HepG2 (cell line): ENCODE results near the gene CTDNEP1. TPM values are rescaled to one million over a fixed set of nuclear protein-coding genes. Genes with fewer than 3 reads are reported as not detected.

ENCODE experiments used
- ATF2 ChIP-seq: sonication (generic); formaldehyde crosslinking; IDR thresholded peaks from 2 replicates; pipeline ENCODE4 v1.4.0; 2020; ENCODE audit warnings: missing genetic modification reagents
- CHCHD3 ChIP-seq: sonication (generic); formaldehyde crosslinking; IDR thresholded peaks from 2 replicates; pipeline ENCODE4 v1.8.0; 2022; ENCODE audit warnings: mild to moderate bottlenecking, missing genetic modification reagents, moderate library complexity
- ELF1 ChIP-seq: sonication (generic); formaldehyde crosslinking; IDR thresholded peaks from 2 replicates; pipeline ENCODE4 v1.4.0; 2020; ENCODE audit warnings: missing genetic modification reagents
- FOXC1 ChIP-seq: sonication (generic); formaldehyde crosslinking; IDR thresholded peaks from 2 replicates; pipeline ENCODE4 v1.8.0; 2022; ENCODE audit warnings: mild to moderate bottlenecking, missing genetic modification reagents, borderline replicate concordance
- MAF1 ChIP-seq: sonication (generic); formaldehyde crosslinking; IDR thresholded peaks from 2 replicates; pipeline ENCODE4 v1.5.0; 2020; ENCODE audit warnings: missing genetic modification reagents, borderline replicate concordance
- NR2C2 ChIP-seq: sonication (generic); formaldehyde crosslinking; IDR thresholded peaks from 2 replicates; pipeline ENCODE4 v1.4.0; 2020; ENCODE audit warnings: missing genetic modification reagents, mild to moderate bottlenecking, moderate library complexity, borderline replicate concordance
- RARA ChIP-seq: IDR thresholded peaks from 2 replicates; pipeline ENCODE4 v1.6.1; 2016; ENCODE audit warnings: missing genetic modification reagents, missing compliant biosample characterization
- SRSF4 ChIP-seq: fragments of 200-400 bp; formaldehyde crosslinking; IDR thresholded peaks from one replicate; pipeline ENCODE4 v1.6.1; 2018; ENCODE audit warnings: mild to moderate bottlenecking, low read depth, low read length, moderate library complexity; ENCODE audit not compliant: poor library complexity, severe bottlenecking
- TARDBP ChIP-seq: sonication (generic); formaldehyde crosslinking; IDR thresholded peaks from 2 replicates; pipeline ENCODE4 v1.8.0; 2022; ENCODE audit warnings: mild to moderate bottlenecking, missing genetic modification reagents
- TFDP1 ChIP-seq: IDR thresholded peaks from 2 replicates; pipeline ENCODE4 v1.6.1; 2016; ENCODE audit warnings: missing compliant biosample characterization, missing genetic modification reagents, borderline replicate concordance
- polyA plus RNA-seq, 8 experiments: library from polyadenylated mRNA; depleted of rRNA in 3 of 8; stranded (reverse) in 7 of 8; unstranded in 1 of 8; fragments of >200 nt; fragmentation: Illumina TruSeq in 4 of 8; extraction: Trizol in 4 of 8; gene quantifications; 2 replicates each; pipeline versions ENCODE4 v1.2.1 to v1.2.3, GENCODE V29; 2011 to 2016; ENCODE audit warnings: low read depth in 4 of 8, missing spikeins in 1 of 8, mixed read lengths in 1 of 8; ENCODE audit not compliant: insufficient read depth in 1 of 8
- total RNA-seq, 5 experiments: library from RNA; depleted of rRNA; stranded (reverse); fragments of >200 nt; fragmentation: Illumina TruSeq; extraction: Trizol; gene quantifications; 2 replicates each; pipeline ENCODE4 v1.2.3, GENCODE V29; 2016; ENCODE audit warnings: low read depth in 1 of 5
- TF ChIP-seq, protein P1 (sequence below): sonication (generic); formaldehyde crosslinking; IDR thresholded peaks from 2 replicates; pipeline ENCODE4 v1.4.0; 2020; ENCODE audit warnings: mild to moderate bottlenecking, missing genetic modification reagents
- TF ChIP-seq, protein P2 (sequence below): sonication (generic); formaldehyde crosslinking; IDR thresholded peaks from 2 replicates; pipeline ENCODE4 v1.8.1; 2023; ENCODE audit warnings: missing genetic modification reagents, mild to moderate bottlenecking, borderline replicate concordance
- TF ChIP-seq, protein P3 (sequence below): sonication (generic); formaldehyde crosslinking; IDR thresholded peaks from 2 replicates; pipeline ENCODE4 v1.8.1; 2023; ENCODE audit warnings: mild to moderate bottlenecking, inconsistent platforms, moderate library complexity, missing genetic modification reagents, borderline replicate concordance
- TF ChIP-seq, protein P4 (sequence below): sonication (generic); formaldehyde crosslinking; IDR thresholded peaks from 2 replicates; pipeline ENCODE4 v1.4.0; 2020; ENCODE audit warnings: missing genetic modification reagents, mild to moderate bottlenecking, borderline replicate concordance

The CTDNEP1 gene
- total and polyA plus RNA-seq, 2 of the 13 experiments (the other 11 are each of a cell fraction or from before 2014, with no cell fraction given) = 19.8 to 118 TPM

DNA sequence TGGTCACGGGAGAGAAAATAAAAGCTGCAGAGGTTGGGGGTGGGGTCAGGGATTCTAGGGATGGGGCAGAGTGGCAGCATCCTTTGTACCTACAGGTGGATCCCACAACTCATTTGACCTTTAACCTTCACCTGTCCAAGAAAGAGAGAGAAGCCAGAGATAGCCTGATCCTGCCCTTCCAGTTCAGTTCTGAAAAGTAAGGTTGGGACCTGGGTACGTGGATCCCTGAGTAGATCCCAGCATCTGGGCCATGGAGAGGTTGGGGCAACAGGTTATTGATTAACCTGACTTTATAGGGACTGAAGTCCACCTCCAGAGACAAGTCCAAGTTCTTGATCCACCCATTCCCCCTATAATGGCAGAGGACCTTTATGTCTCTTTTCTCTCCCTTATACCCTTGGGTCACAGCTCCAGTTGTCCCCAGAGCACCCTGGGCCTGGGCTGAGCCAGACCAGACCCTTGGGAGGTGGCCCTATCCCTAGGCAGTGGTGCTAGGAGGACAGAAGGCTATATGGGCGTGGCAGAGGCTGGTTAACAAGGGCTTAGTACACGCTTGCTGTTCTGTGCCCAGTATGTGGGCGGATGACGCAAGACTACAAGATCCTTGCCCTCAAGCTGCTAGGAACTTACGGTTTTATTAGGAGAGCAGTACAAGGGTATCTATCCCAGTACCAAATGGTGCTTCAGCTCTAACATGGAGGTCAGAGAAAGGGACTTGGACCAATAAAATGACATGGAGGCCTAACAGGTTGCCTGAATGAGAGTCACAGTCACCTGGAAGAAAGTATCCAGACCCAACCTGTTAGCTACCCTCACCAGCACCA, 7.4 kb upstream of the CTDNEP1 start (continued):
- TF ChIP-seq, protein P1, sequence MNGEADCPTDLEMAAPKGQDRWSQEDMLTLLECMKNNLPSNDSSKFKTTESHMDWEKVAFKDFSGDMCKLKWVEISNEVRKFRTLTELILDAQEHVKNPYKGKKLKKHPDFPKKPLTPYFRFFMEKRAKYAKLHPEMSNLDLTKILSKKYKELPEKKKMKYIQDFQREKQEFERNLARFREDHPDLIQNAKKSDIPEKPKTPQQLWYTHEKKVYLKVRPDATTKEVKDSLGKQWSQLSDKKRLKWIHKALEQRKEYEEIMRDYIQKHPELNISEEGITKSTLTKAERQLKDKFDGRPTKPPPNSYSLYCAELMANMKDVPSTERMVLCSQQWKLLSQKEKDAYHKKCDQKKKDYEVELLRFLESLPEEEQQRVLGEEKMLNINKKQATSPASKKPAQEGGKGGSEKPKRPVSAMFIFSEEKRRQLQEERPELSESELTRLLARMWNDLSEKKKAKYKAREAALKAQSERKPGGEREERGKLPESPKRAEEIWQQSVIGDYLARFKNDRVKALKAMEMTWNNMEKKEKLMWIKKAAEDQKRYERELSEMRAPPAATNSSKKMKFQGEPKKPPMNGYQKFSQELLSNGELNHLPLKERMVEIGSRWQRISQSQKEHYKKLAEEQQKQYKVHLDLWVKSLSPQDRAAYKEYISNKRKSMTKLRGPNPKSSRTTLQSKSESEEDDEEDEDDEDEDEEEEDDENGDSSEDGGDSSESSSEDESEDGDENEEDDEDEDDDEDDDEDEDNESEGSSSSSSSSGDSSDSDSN (CRISPR knock-in tag) = no peak; the same call in 1 of the 2 replicates
- TF ChIP-seq ELF1 (CRISPR knock-in tag) (no peak), ATF2 (CRISPR knock-in tag) (no peak; the same call in none of the 2 replicates), FOXC1 (0 out of 2 replicates have a peak, but pooled peaks have one; percentile 42), MAF1 (no peak), TARDBP (CRISPR knock-in tag) (no peak), NR2C2 (CRISPR knock-in tag) (peak; percentile 63; the same call in 1 of the 2 replicates), TFDP1 (CRISPR knock-in tag) (no peak), RARA (CRISPR knock-in tag) (peak; percentile 60), SRSF4 (no peak), CHCHD3 (no peak)
- TF ChIP-seq, protein P2, sequence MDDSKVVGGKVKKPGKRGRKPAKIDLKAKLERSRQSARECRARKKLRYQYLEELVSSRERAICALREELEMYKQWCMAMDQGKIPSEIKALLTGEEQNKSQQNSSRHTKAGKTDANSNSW (CRISPR knock-in tag) = no peak
- TF ChIP-seq, protein P3, sequence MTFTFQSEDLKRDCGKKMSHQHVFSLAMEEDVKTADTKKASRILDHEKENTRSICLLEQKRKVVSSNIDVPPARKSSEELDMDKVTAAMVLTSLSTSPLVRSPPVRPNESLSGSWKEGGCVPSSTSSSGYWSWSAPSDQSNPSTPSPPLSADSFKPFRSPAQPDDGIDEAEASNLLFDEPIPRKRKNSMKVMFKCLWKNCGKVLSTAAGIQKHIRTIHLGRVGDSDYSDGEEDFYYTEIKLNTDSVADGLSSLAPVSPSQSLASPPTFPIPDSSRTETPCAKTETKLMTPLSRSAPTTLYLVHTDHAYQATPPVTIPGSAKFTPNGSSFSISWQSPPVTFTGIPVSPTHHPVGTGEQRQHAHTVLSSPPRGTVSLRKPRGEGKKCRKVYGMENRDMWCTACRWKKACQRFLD (CRISPR knock-in tag) = no peak
- TF ChIP-seq, protein P4, sequence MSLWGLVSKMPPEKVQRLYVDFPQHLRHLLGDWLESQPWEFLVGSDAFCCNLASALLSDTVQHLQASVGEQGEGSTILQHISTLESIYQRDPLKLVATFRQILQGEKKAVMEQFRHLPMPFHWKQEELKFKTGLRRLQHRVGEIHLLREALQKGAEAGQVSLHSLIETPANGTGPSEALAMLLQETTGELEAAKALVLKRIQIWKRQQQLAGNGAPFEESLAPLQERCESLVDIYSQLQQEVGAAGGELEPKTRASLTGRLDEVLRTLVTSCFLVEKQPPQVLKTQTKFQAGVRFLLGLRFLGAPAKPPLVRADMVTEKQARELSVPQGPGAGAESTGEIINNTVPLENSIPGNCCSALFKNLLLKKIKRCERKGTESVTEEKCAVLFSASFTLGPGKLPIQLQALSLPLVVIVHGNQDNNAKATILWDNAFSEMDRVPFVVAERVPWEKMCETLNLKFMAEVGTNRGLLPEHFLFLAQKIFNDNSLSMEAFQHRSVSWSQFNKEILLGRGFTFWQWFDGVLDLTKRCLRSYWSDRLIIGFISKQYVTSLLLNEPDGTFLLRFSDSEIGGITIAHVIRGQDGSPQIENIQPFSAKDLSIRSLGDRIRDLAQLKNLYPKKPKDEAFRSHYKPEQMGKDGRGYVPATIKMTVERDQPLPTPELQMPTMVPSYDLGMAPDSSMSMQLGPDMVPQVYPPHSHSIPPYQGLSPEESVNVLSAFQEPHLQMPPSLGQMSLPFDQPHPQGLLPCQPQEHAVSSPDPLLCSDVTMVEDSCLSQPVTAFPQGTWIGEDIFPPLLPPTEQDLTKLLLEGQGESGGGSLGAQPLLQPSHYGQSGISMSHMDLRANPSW = no peak
